Astrocyte (in vitro differentiated cells and primary cell): ENCODE measurements around the gene SH2D7. TPM values are rescaled to one million over a fixed set of nuclear protein-coding genes. Genes with fewer than 3 reads are reported as not detected.

Source experiments
- DNase-seq: peaks from one replicate; pipeline ENCODE4 v3.0.0-alpha.2; 2010; ENCODE audit warnings: low read depth
- FAIRE-seq: peaks from 2 replicates; lab custom pipeline; 2011; peaks lifted over from hg19 to GRCh38; lab: Jason Lieb, UNC
- H2AFZ ChIP-seq: 2 replicates; pipeline ENCODE4 v1.6.0; 2012; ENCODE audit warnings: low read depth, low read length, inconsistent platforms
- H3K27ac ChIP-seq: 2 replicates; pipeline ENCODE4 v1.5.1; 2011; ENCODE audit warnings: low read depth, low read length, inconsistent platforms
- H3K27me3 ChIP-seq: 2 replicates; pipeline ENCODE4 v1.6.0; 2011; ENCODE audit warnings: low read length, inconsistent platforms; ENCODE audit not compliant: insufficient read depth
- H3K36me3 ChIP-seq: 2 replicates; pipeline ENCODE4 v1.5.1; 2011; ENCODE audit warnings: low read length, inconsistent platforms; ENCODE audit not compliant: insufficient read depth
- H3K4me1 ChIP-seq: 2 replicates; pipeline ENCODE4 v1.5.1; 2011; ENCODE audit warnings: low read length, inconsistent platforms; ENCODE audit not compliant: insufficient read depth
- H3K4me2 ChIP-seq: 2 replicates; pipeline ENCODE4 v1.6.0; 2012; ENCODE audit warnings: low read length, inconsistent platforms
- H3K4me3 ChIP-seq: 2 replicates; pipeline ENCODE4 v1.5.1; 2011; ENCODE audit warnings: low read depth, mild to moderate bottlenecking, low read length, inconsistent platforms; ENCODE audit not compliant: insufficient read depth
- H3K79me2 ChIP-seq: 2 replicates; pipeline ENCODE4 v1.6.0; 2012; ENCODE audit warnings: mild to moderate bottlenecking, low read length, inconsistent platforms; ENCODE audit not compliant: insufficient read depth
- H3K9ac ChIP-seq: 2 replicates; pipeline ENCODE4 v1.6.0; 2012; ENCODE audit warnings: mild to moderate bottlenecking, low read length, inconsistent platforms
- H3K9me3 ChIP-seq: 2 replicates; pipeline ENCODE4 v1.5.1; 2012; ENCODE audit warnings: low read depth, mild to moderate bottlenecking, low read length, inconsistent platforms; ENCODE audit not compliant: insufficient read depth
- H4K20me1 ChIP-seq: 2 replicates; pipeline ENCODE4 v1.6.0; 2012; ENCODE audit warnings: low read length, inconsistent platforms; ENCODE audit not compliant: insufficient read depth
- H3K27ac Mint-ChIP-seq: one replicate; pipeline ENCODE4 v1.8.0; 2021; ENCODE audit warnings: mild to moderate bottlenecking, mixed read lengths; ENCODE audit not compliant: unreplicated experiment
- H3K27me3 Mint-ChIP-seq: one replicate; pipeline ENCODE4 v1.8.0; 2021; ENCODE audit warnings: low read depth, mixed read lengths; ENCODE audit not compliant: unreplicated experiment
- H3K36me3 Mint-ChIP-seq: one replicate; pipeline ENCODE4 v1.8.0; 2021; ENCODE audit warnings: low read depth, mixed read lengths; ENCODE audit not compliant: unreplicated experiment
- H3K4me1 Mint-ChIP-seq: one replicate; pipeline ENCODE4 v1.8.0; 2021; ENCODE audit warnings: low read depth, mixed read lengths; ENCODE audit not compliant: unreplicated experiment
- H3K4me3 Mint-ChIP-seq: one replicate; pipeline ENCODE4 v1.8.0; 2021; ENCODE audit warnings: mild to moderate bottlenecking, moderate library complexity, mixed read lengths; ENCODE audit not compliant: unreplicated experiment
- H3K9me3 Mint-ChIP-seq: one replicate; pipeline ENCODE4 v1.8.0; 2021; ENCODE audit warnings: mild to moderate bottlenecking, mixed read lengths; ENCODE audit not compliant: unreplicated experiment
- CTCF ChIP-seq: IDR thresholded peaks from 2 replicates; pipeline ENCODE4 v1.5.1; 2011; ENCODE audit warnings: low read depth, mild to moderate bottlenecking, inconsistent platforms, low read length, moderate library complexity; ENCODE audit not compliant: insufficient read depth
- EZH2 ChIP-seq: IDR thresholded peaks from 2 replicates; pipeline ENCODE4 v1.6.1; 2012; ENCODE audit warnings: mild to moderate bottlenecking, low read length, inconsistent platforms; ENCODE audit not compliant: insufficient read depth
- total RNA-seq: library from RNA; stranded (reverse); gene quantifications from 2 replicates; pipeline ENCODE4 v1.2.1, GENCODE V29; 2021

The SH2D7 gene
- total RNA-seq, 1 donor from 2014 or later = not detected

DNA sequence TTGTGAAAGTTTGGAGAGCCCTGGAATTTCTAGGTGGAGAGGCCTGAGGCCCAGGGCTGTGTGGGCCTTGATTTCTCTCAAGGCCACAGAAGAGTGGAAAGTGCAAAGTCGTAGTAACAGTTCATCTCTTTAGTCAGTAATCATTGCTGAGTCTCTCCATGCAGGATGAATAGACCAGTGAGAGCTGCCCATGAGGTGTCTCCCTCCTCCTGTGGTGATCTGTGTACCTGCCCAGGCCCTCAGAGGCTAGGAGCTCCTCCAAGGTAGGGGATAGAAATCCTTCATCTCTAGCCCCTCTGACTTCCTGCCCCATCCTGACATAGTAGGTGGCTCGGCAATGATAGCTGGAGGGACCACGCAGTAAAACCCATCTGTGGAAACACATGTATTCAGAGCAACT is 50.0 kb downstream of the SH2D7 start:
- no peak for FAIRE-seq
- no peak for DNase-seq
- H3K27me3 Mint-ChIP-seq = peaks cover 5% of the 10 kb centered on the region
- Histone ChIP-seq H3K9me3 (no peaks in the 10 kb centered on the region), H3K79me2 (no peaks in the 10 kb centered on the region), H3K9ac (no peak overlapping the region), H3K27ac (no peak overlapping the region), H3K27me3 (no peaks in the 10 kb centered on the region), H3K4me3 (no peak overlapping the region), H2AFZ (no peak overlapping the region), H3K4me2 (no peak overlapping the region), H4K20me1 (no peaks in the 10 kb centered on the region), H3K36me3 (no peaks in the 10 kb centered on the region), H3K4me1 (no peaks in the 10 kb centered on the region)
- no peaks in the 10 kb centered on the region for H3K9me3 Mint-ChIP-seq
- H3K4me3 Mint-ChIP-seq = no peak overlapping the region
- no peaks in the 10 kb centered on the region for H3K4me1 Mint-ChIP-seq
- TF ChIP-seq EZH2 = no peak
- TF ChIP-seq CTCF = no peak
- no peak overlapping the region for H3K27ac Mint-ChIP-seq
- H3K36me3 Mint-ChIP-seq = peaks cover 4% of the 10 kb centered on the region

DNA sequence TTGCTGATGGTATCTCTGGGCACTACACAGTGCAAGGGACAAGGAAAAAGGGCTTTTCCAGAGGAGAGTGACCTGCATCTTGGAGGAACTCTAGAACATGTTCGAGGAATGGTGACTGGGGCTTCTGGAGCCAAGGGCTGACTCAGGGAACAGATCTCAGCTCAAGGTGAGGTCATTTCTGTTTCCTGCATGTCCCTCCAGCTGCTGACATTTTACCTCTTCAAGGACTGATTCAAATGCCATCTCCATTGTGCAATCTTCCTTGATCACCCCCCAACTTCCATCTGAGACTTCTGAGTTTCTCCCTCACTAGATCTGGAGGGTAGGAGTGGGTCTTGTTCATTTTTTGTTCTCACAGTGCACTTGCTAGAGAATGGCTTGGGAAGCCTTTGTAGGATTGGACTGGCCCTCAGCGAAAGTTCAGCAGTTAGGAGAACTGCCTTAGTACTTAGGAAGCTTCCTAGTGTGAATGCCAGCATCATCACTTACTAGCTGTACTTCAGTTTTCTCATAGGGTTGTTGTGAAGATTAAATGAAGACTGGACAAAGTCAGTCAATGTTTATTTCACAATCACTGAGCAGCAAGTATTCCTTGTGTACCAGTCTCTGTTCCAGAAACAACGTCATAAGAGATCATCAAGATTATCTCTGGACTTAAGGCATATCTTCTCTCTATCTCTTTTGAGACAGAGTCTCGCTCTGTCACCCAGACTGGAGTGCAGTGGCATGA is 54.2 kb downstream of the SH2D7 start:
- Mint-ChIP-seq H3K4me1 (peaks cover 5% of the 10 kb centered on the region), H3K9me3 (no peaks in the 10 kb centered on the region), H3K4me3 (no peak overlapping the region), H3K27ac (no peak overlapping the region), H3K27me3 (no peaks in the 10 kb centered on the region), H3K36me3 (peaks cover 6% of the 10 kb centered on the region)
- H3K27ac ChIP-seq = no peak overlapping the region
- no peak overlapping the region for H3K9ac ChIP-seq
- peaks cover 14% of the 10 kb centered on the region for H4K20me1 ChIP-seq
- no peak overlapping the region for H3K4me3 ChIP-seq
- no peaks in the 10 kb centered on the region for H3K27me3 ChIP-seq
- H3K4me1 ChIP-seq = peaks cover 14% of the 10 kb centered on the region
- DNase-seq (no peak), FAIRE-seq (no peak)
- TF ChIP-seq EZH2 (no peak), CTCF (no peak)
- no peaks in the 10 kb centered on the region for H3K9me3 ChIP-seq
- no peaks in the 10 kb centered on the region for H3K36me3 ChIP-seq
- H3K79me2 ChIP-seq = peaks cover 24% of the 10 kb centered on the region
- no peak overlapping the region for H2AFZ ChIP-seq
- no peak overlapping the region for H3K4me2 ChIP-seq

DNA sequence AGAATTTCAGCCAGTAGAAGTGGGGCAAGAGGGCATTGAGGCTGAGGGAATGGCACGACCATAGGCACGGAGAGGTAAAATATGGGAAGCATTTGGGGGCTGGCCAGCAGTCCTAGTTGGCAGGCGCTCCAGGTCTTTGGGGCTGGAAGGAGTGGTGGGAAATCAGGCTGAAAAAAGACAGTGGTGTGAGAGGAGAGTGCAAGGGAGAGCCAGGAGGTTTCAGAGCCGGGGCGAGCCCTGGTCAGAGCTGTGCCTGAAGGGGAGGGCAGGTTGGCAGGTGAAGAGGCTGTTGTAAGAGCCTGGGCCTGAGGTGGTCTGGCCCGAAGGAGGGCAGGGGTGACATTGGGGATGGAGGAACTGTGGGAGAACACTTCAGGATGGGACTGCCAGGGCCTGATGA is 55.2 kb downstream of the SH2D7 start:
- Histone ChIP-seq H3K9ac (no peak overlapping the region), H3K79me2 (peaks cover 29% of the 10 kb centered on the region), H3K27me3 (no peaks in the 10 kb centered on the region), H3K27ac (no peak overlapping the region), H3K4me1 (peaks cover 14% of the 10 kb centered on the region), H3K4me3 (no peak overlapping the region), H3K4me2 (no peak overlapping the region), H3K9me3 (no peaks in the 10 kb centered on the region), H4K20me1 (peaks cover 16% of the 10 kb centered on the region), H2AFZ (no peak overlapping the region), H3K36me3 (no peaks in the 10 kb centered on the region)
- no peak for TF ChIP-seq CTCF
- no peak for TF ChIP-seq EZH2
- no peak for DNase-seq
- Mint-ChIP-seq H3K27ac (no peak overlapping the region), H3K36me3 (peaks cover 6% of the 10 kb centered on the region), H3K9me3 (no peaks in the 10 kb centered on the region), H3K4me3 (peak overlapping the region; percentile 67), H3K27me3 (no peaks in the 10 kb centered on the region), H3K4me1 (peaks cover 5% of the 10 kb centered on the region)
- no peak for FAIRE-seq
